B cell (primary cell): ENCODE data around the gene SLC39A7. TPM values are rescaled to one million over a fixed set of nuclear protein-coding genes. Genes with fewer than 3 reads are reported as not detected.

Source experiments
- ATAC-seq: fragments of 200-7000 bp; cut with Tn5 transposase; one replicate; pipeline ENCODE4 v1.10.0; 2021; ENCODE audit warnings: low read depth, mild to moderate bottlenecking, moderate number of reproducible peaks, moderate library complexity
- CTCF ChIA-PET: fragments of 350-600 bp; sonication (Branson Sonifier 250); formaldehyde crosslinking; loops from one replicate; lab custom pipeline; 2021; ENCODE audit warnings: antibody characterized with exemption, inconsistent platforms; lab: Charles Lee
- POLR2A ChIA-PET: fragments of 350-600 bp; sonication (Branson Sonifier 250); formaldehyde crosslinking; loops from one replicate; lab custom pipeline; 2021; ENCODE audit warnings: antibody characterized with exemption; lab: Charles Lee
- DNase-seq: peaks from one replicate; pipeline ENCODE4 v3.0.0; 2013
- H2AFZ ChIP-seq: 2 replicates; pipeline ENCODE4 v1.6.1; 2012; ENCODE audit warnings: mild to moderate bottlenecking, low read depth, low read length; ENCODE audit not compliant: insufficient read depth, poor library complexity, severe bottlenecking
- H3K27ac ChIP-seq, 2 donors: 1 replicate in 1 of 2; 2 replicates in 1 of 2; pipeline ENCODE4 v1.5.1; 2012 to 2013; ENCODE audit warnings: low read length in 2 of 2, mild to moderate bottlenecking in 2 of 2, moderate library complexity in 1 of 2
- H3K27me3 ChIP-seq, 4 experiments: fragments of 200-600 bp in 1 of 4; sonication (generic) in 1 of 4; replicated peaks in 1 of 4; 1 replicate in 2 of 4; 2 replicates in 2 of 4; pipeline versions ENCODE4 v1.6.1 to v1.7.0; 2013 to 2016; ENCODE audit warnings: low read length in 3 of 4, mild to moderate bottlenecking in 2 of 4, mixed read lengths in 1 of 4, moderate library complexity in 1 of 4; ENCODE audit not compliant: insufficient read depth in 4 of 4, control insufficient read depth in 3 of 4; ENCODE audit errors: control extremely low read depth in 1 of 4
- H3K36me3 ChIP-seq, 2 experiments: replicated peaks in 1 of 2; 1 replicate in 1 of 2; 2 replicates in 1 of 2; pipeline versions ENCODE4 v1.6.1 to v1.7.1; 2013; ENCODE audit warnings: low read length in 1 of 2; ENCODE audit not compliant: insufficient read depth in 2 of 2, control insufficient read depth in 1 of 2; ENCODE audit errors: control extremely low read depth in 1 of 2, extremely low read depth in 1 of 2
- H3K4me1 ChIP-seq, 2 donors: fragments of 200-600 bp in 1 of 2; sonication (generic) in 1 of 2; 1 replicate in 1 of 2; 2 replicates in 1 of 2; pipeline versions ENCODE4 v1.5.1 to v1.6.1; 2013 to 2017; ENCODE audit warnings: low read length in 2 of 2; ENCODE audit not compliant: control insufficient read depth in 2 of 2, insufficient read depth in 2 of 2
- H3K4me2 ChIP-seq: replicated peaks from 2 replicates; pipeline ENCODE3; 2012; ENCODE audit warnings: mild to moderate bottlenecking, low read depth, low read length; ENCODE audit not compliant: poor library complexity, severe bottlenecking
- H3K4me3 ChIP-seq, 5 experiments: fragments of 200-600 bp in 1 of 5; sonication (generic) in 1 of 5; 1 replicate in 3 of 5; 2 replicates in 2 of 5; pipeline versions ENCODE4 v1.5.1 to v1.7.0; 2011 to 2016; ENCODE audit warnings: low read length in 4 of 5, mild to moderate bottlenecking in 4 of 5, low read depth in 2 of 5, control low read depth in 1 of 5, moderate library complexity in 1 of 5; ENCODE audit not compliant: insufficient read depth in 1 of 5; ENCODE audit errors: control extremely low read depth in 1 of 5, extremely low read depth in 1 of 5
- H3K79me2 ChIP-seq: fragments of 200-600 bp; sonication (generic); one replicate; pipeline ENCODE4 v1.6.0; 2016; ENCODE audit warnings: low read length; ENCODE audit not compliant: control insufficient read depth, insufficient read depth
- H3K9ac ChIP-seq: fragments of 200-600 bp; sonication (generic); 2 replicates; pipeline ENCODE4 v1.6.1; 2017; ENCODE audit warnings: mild to moderate bottlenecking, low read length, moderate library complexity
- H3K9me3 ChIP-seq, 3 donors: one replicate each; pipeline versions ENCODE4 v1.6.1 to v1.7.1; 2013; ENCODE audit warnings: low read length in 2 of 3; ENCODE audit not compliant: control insufficient read depth in 2 of 3, insufficient read depth in 1 of 3; ENCODE audit errors: control extremely low read depth in 1 of 3
- H4K20me1 ChIP-seq: 2 replicates; pipeline ENCODE4 v1.6.0; 2012; ENCODE audit warnings: mild to moderate bottlenecking, low read length; ENCODE audit not compliant: insufficient read depth, control insufficient read depth, poor library complexity, severe bottlenecking
- H3K27ac Mint-ChIP-seq: one replicate; pipeline ENCODE4 v1.8.0; 2021; ENCODE audit warnings: mixed read lengths
- H3K27me3 Mint-ChIP-seq: one replicate; pipeline ENCODE4 v1.8.0; 2021; ENCODE audit warnings: mixed read lengths
- H3K4me1 Mint-ChIP-seq: one replicate; pipeline ENCODE4 v1.8.0; 2021; ENCODE audit warnings: mixed read lengths
- H3K4me3 Mint-ChIP-seq: one replicate; pipeline ENCODE4 v1.8.0; 2021; ENCODE audit warnings: mixed read lengths
- H3K9me3 Mint-ChIP-seq: one replicate; pipeline ENCODE4 v1.8.0; 2022; ENCODE audit warnings: mixed read lengths; ENCODE audit not compliant: insufficient read depth
- EZH2 ChIP-seq: IDR thresholded peaks from 2 replicates; pipeline ENCODE4 v1.6.1; 2012; ENCODE audit warnings: borderline replicate concordance, low read depth, mild to moderate bottlenecking, moderate library complexity, low read length; ENCODE audit not compliant: insufficient read depth, poor library complexity, severe bottlenecking
- WGBS: methylation state at CpG from one replicate; pipeline ENCODE4 v1.1.5; 2013; ENCODE audit warnings: missing lambda C conversion rate; ENCODE audit not compliant: insufficient coverage; 5-methylcytosine and 5-hydroxymethylcytosine counted together
- intact Hi-C: fragments of 100-400 bp; cut with micrococcal nuclease; formaldehyde crosslinking; loops from one replicate; pipeline ENCODE4 v1.10.0; 2022
- polyA plus RNA-seq: library from polyadenylated mRNA; depleted of rRNA; stranded (reverse); fragments of >200 nt; gene quantifications from 2 replicates; pipeline ENCODE4 v1.2.3, GENCODE V29; 2012
- total RNA-seq, 2 donors: library from RNA; stranded (reverse); fragments of 120-200 nt in 1 of 2; gene quantifications; 1 replicate in 1 of 2; 2 replicates in 1 of 2; pipeline versions ENCODE4 v1.2.3 to v1.2.4, GENCODE V29; 2013 to 2022
- TF ChIP-seq, protein P1 (sequence below): fragments of 200-600 bp; IDR thresholded peaks from one replicate; pipeline ENCODE4 v1.8.0; 2022; ENCODE audit warnings: antibody characterized with exemption, mild to moderate bottlenecking

SLC39A7 gene
- total and polyA plus RNA-seq, 2 donors (not counting 1 experiment from before 2014, with no cell fraction given), result 18.7 to 29.6 TPM

DNA sequence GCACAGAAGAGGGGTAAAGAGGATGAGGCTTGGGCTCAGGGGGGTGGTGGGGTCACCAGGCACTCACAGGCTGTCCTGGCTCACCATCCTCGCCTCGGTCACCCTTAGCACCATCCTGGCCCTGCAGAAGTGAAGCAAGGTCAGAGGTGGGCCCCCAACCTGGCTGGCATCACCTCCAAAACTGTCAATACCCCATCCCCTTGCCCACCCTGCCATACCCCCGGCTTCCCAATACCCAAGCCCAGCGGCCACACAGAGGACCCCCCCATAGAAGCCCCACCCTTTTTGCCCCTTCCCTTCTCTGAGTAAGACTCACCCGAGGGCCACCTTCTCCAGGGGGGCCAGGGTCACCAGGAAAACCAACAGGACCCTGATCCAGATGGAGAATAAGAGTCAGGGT is 32.0 kb upstream of the SLC39A7 start:
- no peaks in the 10 kb centered on the region for H3K36me3 ChIP-seq
- H3K4me1 ChIP-seq, result peaks cover 0 to 10% of the 10 kb centered on the region in 2 donors
- Mint-ChIP-seq H3K4me3 (no peak overlapping the region), H3K27me3 (peaks cover 21% of the 10 kb centered on the region), H3K4me1 (peaks cover 9% of the 10 kb centered on the region), H3K27ac (no peak overlapping the region), H3K9me3 (no peaks in the 10 kb centered on the region)
- H2AFZ ChIP-seq, result no peak overlapping the region
- intact Hi-C loops, result no loop called here
- no peak overlapping the region for H3K4me3 ChIP-seq
- 69% methylated on average over 4 of the region's 5 CpGs for WGBS
- no peaks in the 10 kb centered on the region for H4K20me1 ChIP-seq
- H3K9ac ChIP-seq, result no peak overlapping the region
- ATAC-seq, result no peak
- H3K27me3 ChIP-seq, result peaks cover 0 to 12% (median 4%) of the 10 kb centered on the region in 4 experiments
- H3K79me2 ChIP-seq, result no peaks in the 10 kb centered on the region
- ChIA-PET POLR2A (no interaction called here), CTCF (interaction anchor here (1.1 to 1.3 kb wide), 2 partner anchors 10 to 15 kb away, joined by 3 read pairs; no protein-coding TSS in a partner anchor)
- TF ChIP-seq EZH2, result no peak
- TF ChIP-seq, protein P1, sequence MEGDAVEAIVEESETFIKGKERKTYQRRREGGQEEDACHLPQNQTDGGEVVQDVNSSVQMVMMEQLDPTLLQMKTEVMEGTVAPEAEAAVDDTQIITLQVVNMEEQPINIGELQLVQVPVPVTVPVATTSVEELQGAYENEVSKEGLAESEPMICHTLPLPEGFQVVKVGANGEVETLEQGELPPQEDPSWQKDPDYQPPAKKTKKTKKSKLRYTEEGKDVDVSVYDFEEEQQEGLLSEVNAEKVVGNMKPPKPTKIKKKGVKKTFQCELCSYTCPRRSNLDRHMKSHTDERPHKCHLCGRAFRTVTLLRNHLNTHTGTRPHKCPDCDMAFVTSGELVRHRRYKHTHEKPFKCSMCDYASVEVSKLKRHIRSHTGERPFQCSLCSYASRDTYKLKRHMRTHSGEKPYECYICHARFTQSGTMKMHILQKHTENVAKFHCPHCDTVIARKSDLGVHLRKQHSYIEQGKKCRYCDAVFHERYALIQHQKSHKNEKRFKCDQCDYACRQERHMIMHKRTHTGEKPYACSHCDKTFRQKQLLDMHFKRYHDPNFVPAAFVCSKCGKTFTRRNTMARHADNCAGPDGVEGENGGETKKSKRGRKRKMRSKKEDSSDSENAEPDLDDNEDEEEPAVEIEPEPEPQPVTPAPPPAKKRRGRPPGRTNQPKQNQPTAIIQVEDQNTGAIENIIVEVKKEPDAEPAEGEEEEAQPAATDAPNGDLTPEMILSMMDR, result no peak
- H3K9me3 ChIP-seq, result no peaks in the 10 kb centered on the region
- H3K27ac ChIP-seq, result no peak overlapping the region
- DNase-seq, result no peak
- no peak overlapping the region for H3K4me2 ChIP-seq

DNA sequence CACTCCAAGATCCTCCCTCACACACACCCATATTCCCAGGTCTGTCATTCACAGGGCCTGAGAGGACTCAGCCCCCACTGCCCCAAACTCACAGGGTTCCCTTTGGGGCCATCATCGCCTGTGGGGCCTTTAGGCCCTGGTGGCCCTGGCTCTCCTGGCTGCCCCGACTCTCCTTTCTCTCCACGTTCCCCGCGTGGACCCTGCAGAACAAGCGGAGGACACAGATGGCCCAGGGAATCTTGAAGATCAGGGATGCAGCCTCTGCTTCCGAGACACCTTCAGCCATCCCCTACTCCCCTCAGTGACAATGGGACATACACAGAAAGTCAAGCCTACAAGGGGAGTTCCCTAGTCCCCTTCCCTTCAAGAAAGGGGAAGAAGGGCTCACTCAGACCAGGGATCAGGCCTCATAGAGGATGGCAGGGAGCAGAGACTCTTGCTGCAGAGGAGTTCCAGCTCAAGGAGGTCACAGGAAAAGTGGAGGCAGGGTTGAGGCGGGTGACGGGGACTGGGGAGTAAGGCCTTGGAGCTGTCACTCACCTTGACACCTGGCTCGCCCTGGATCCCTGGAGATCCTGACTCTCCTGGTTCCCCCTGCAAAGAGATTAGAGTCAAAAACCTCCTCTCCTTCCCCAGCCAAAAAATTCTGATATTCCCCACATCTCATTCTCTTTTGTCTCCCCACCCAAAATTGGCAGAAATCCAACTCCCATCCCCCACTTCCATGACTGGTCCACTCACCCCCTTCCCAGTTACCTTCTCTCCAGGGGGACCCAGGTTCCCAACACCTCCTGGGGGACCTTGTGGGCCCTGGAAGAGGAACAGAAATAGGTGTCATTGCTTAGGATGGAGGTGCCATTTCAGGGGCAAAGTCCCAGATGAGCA is 31.1 kb upstream of the SLC39A7 start:
- H3K9me3 Mint-ChIP-seq, result no peaks in the 10 kb centered on the region
- Histone ChIP-seq H3K79me2 (no peaks in the 10 kb centered on the region), H3K27me3 (peaks cover 0 to 17% (median 4%) of the 10 kb centered on the region in 4 experiments), H2AFZ (no peak overlapping the region), H3K9ac (no peak overlapping the region), H4K20me1 (no peaks in the 10 kb centered on the region), H3K9me3 (no peaks in the 10 kb centered on the region), H3K27ac (no peak overlapping the region), H3K4me3 (no peak overlapping the region), H3K4me2 (no peak overlapping the region), H3K36me3 (no peaks in the 10 kb centered on the region), H3K4me1 (peaks cover 0 to 10% of the 10 kb centered on the region in 2 donors)
- no peak overlapping the region for H3K27ac Mint-ChIP-seq
- WGBS, result 96% methylated on average over 8 of the region's 10 CpGs
- ATAC-seq, result no peak
- POLR2A ChIA-PET, result interaction anchor here (0.7 kb wide), 1 partner anchor 176 kb away, joined by 4 read pairs; no protein-coding TSS in a partner anchor
- peaks cover 9% of the 10 kb centered on the region for H3K4me1 Mint-ChIP-seq
- TF ChIP-seq EZH2, result no peak
- TF ChIP-seq, protein P1, result no peak
- CTCF ChIA-PET, result interaction anchor here (1.1 to 1.3 kb wide), 3 partner anchors 9 to 28 kb away, joined by 3 read pairs; no protein-coding TSS in a partner anchor
- intact Hi-C loops, result no loop called here
- no peak overlapping the region for H3K4me3 Mint-ChIP-seq
- no peak for DNase-seq
- peaks cover 15% of the 10 kb centered on the region for H3K27me3 Mint-ChIP-seq
